Neural progenitor cell (in vitro differentiated cells): ENCODE results near the gene ABHD4. TPM values are rescaled to one million over a fixed set of nuclear protein-coding genes. Genes with fewer than 3 reads are reported as not detected.
A peak's percentile ranks its signal among the peaks of the same experiment; 100 is the strongest.

Source experiments
- DNase-seq: peaks from one replicate; pipeline ENCODE4 v3.0.0-alpha.2; 2016; ENCODE audit warnings: low spot score
- H2AFZ ChIP-seq: fragments of 200-600 bp; sonication (generic); replicated peaks from 2 replicates; pipeline ENCODE4 v1.6.1; 2016; ENCODE audit warnings: antibody characterized with exemption
- H3F3A ChIP-seq: fragments of 200-600 bp; sonication (generic); 2 replicates; pipeline ENCODE4 v1.6.1; 2016; ENCODE audit warnings: antibody characterized with exemption, low read depth
- H3K27ac ChIP-seq: fragments of 200-600 bp; sonication (generic); 2 replicates; pipeline ENCODE4 v1.5.1; 2016; ENCODE audit warnings: mild to moderate bottlenecking
- H3K27me3 ChIP-seq: fragments of 200-600 bp; sonication (generic); 2 replicates; pipeline ENCODE4 v1.6.1; 2016; ENCODE audit warnings: mild to moderate bottlenecking, moderate library complexity
- H3K36me3 ChIP-seq: fragments of 200-600 bp; sonication (generic); 2 replicates; pipeline ENCODE4 v1.5.1; 2016
- H3K4me1 ChIP-seq: fragments of 200-600 bp; sonication (generic); 2 replicates; pipeline ENCODE4 v1.6.1; 2016; ENCODE audit warnings: mixed run types
- H3K4me2 ChIP-seq: fragments of 200-600 bp; sonication (generic); 2 replicates; pipeline ENCODE4 v1.6.1; 2016
- H3K4me3 ChIP-seq: fragments of 200-600 bp; sonication (generic); 2 replicates; pipeline ENCODE4 v1.5.1; 2016
- H3K79me2 ChIP-seq: fragments of 200-600 bp; sonication (generic); 2 replicates; pipeline ENCODE4 v1.6.1; 2016; ENCODE audit warnings: low read depth
- H3K9ac ChIP-seq: fragments of 200-600 bp; sonication (generic); 2 replicates; pipeline ENCODE4 v1.6.1; 2016
- H3K9me3 ChIP-seq: fragments of 200-600 bp; sonication (generic); 2 replicates; pipeline ENCODE4 v1.5.1; 2016; ENCODE audit warnings: low read depth
- H4K20me1 ChIP-seq: fragments of 200-600 bp; sonication (generic); 2 replicates; pipeline ENCODE4 v1.6.1; 2016; ENCODE audit warnings: low read depth
- H3K27ac Mint-ChIP-seq: 3 replicates; pipeline ENCODE4 v1.8.0; 2021; ENCODE audit warnings: mixed read lengths
- H3K27me3 Mint-ChIP-seq: 2 replicates; pipeline ENCODE4 v1.8.0; 2022; ENCODE audit warnings: low read depth, mild to moderate bottlenecking, inconsistent platforms, moderate library complexity, mixed read lengths; ENCODE audit not compliant: insufficient read depth
- H3K36me3 Mint-ChIP-seq: 3 replicates; pipeline ENCODE4 v1.8.0; 2021; ENCODE audit warnings: mixed read lengths
- H3K4me1 Mint-ChIP-seq: 3 replicates; pipeline ENCODE4 v1.8.0; 2021; ENCODE audit warnings: mixed read lengths
- H3K4me3 Mint-ChIP-seq: 3 replicates; pipeline ENCODE4 v1.8.0; 2021; ENCODE audit warnings: mild to moderate bottlenecking, moderate library complexity, mixed read lengths
- H3K9me3 Mint-ChIP-seq: 3 replicates; pipeline ENCODE4 v1.8.0; 2020; ENCODE audit warnings: mixed read lengths
- EZH2 ChIP-seq: fragments of 200-600 bp; sonication (generic); IDR thresholded peaks from 2 replicates; pipeline ENCODE4 v1.6.1; 2017; ENCODE audit warnings: antibody characterized with exemption, mild to moderate bottlenecking, moderate library complexity
- EZH2phosphoT487 ChIP-seq: fragments of 200-600 bp; sonication (generic); IDR thresholded peaks from 2 replicates; pipeline ENCODE4 v1.6.1; 2017; ENCODE audit warnings: antibody characterized with exemption
- total RNA-seq: library from RNA; depleted of rRNA; stranded (reverse); fragments of >200 nt; gene quantifications from 2 replicates; pipeline ENCODE4 v1.2.3, GENCODE V29; 2015; ENCODE audit warnings: low replicate concordance
- TF ChIP-seq, protein P1 (sequence below): fragments of 200-600 bp; sonication (generic); IDR thresholded peaks from 2 replicates; pipeline ENCODE4 v1.5.1; 2017; ENCODE audit warnings: antibody characterized with exemption, mild to moderate bottlenecking

Gene ABHD4
- total RNA-seq, 1 donor from 2014 or later: 9.3 TPM

DNA sequence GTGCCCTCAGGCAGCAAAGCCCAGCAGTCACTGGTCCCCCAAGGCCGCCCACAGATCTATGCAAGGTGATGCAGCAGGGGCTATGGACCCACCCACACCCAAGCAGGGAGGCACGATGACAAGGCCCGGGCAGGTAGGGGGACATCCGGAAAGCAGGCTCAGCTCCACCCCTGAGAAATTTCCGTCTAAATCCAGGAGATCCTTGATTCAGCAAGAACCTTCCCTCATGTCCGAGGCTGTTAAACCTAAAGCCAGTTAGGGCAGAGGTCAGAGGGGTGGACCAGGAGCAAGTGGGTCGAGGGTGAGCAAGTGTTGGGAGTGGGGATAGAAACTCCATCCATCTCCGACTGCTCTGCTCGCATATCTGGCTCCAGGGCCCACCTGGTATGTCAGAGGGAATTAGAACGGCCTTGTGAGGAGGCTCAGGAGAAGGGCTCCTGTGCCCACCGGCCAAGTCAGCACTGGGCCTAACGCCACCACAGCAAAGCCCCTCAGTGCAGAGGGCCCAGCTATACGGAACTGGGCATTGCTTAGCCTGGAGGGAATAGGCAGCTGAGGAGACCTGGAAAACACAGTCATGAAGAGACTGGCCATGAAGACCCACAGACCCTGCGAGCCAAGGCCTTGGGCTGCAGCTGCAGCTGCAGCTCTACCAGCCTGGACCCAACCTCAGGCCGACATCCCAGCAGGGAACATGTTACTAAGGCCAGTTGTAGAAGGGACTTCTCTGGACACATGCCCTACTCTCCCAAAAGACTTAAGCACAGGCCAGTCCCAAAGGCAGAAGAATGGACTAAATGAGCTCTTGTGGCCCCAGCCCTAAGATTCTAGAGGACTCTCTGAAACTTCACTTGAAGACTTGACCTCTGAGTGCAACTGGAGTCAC, 43.4 kb upstream of the ABHD4 start:
- H4K20me1 ChIP-seq: no peaks in the 10 kb centered on the region
- no peak for DNase-seq
- H2AFZ ChIP-seq: no peak overlapping the region
- TF ChIP-seq EZH2phosphoT487 (no peak), EZH2 (no peak)
- TF ChIP-seq, protein P1, sequence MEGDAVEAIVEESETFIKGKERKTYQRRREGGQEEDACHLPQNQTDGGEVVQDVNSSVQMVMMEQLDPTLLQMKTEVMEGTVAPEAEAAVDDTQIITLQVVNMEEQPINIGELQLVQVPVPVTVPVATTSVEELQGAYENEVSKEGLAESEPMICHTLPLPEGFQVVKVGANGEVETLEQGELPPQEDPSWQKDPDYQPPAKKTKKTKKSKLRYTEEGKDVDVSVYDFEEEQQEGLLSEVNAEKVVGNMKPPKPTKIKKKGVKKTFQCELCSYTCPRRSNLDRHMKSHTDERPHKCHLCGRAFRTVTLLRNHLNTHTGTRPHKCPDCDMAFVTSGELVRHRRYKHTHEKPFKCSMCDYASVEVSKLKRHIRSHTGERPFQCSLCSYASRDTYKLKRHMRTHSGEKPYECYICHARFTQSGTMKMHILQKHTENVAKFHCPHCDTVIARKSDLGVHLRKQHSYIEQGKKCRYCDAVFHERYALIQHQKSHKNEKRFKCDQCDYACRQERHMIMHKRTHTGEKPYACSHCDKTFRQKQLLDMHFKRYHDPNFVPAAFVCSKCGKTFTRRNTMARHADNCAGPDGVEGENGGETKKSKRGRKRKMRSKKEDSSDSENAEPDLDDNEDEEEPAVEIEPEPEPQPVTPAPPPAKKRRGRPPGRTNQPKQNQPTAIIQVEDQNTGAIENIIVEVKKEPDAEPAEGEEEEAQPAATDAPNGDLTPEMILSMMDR: no peak
- H3K4me1 ChIP-seq: peaks cover 6% of the 10 kb centered on the region
- no peaks in the 10 kb centered on the region for H3K9me3 ChIP-seq
- peaks cover 6% of the 10 kb centered on the region for H3K27me3 Mint-ChIP-seq
- no peaks in the 10 kb centered on the region for H3F3A ChIP-seq
- H3K9ac ChIP-seq: no peak overlapping the region
- H3K4me1 Mint-ChIP-seq: peaks cover 47% of the 10 kb centered on the region
- H3K4me3 Mint-ChIP-seq: no peak overlapping the region
- H3K79me2 ChIP-seq: no peaks in the 10 kb centered on the region
- no peak overlapping the region for H3K4me3 ChIP-seq
- H3K4me2 ChIP-seq: no peak overlapping the region
- H3K36me3 Mint-ChIP-seq: no peaks in the 10 kb centered on the region
- H3K27me3 ChIP-seq: no peaks in the 10 kb centered on the region
- H3K27ac Mint-ChIP-seq: peak overlapping the region; percentile 52
- H3K9me3 Mint-ChIP-seq: no peaks in the 10 kb centered on the region
- no peaks in the 10 kb centered on the region for H3K36me3 ChIP-seq
- H3K27ac ChIP-seq: no peak overlapping the region

- Mint-ChIP-seq H3K4me1 (peaks cover 44% of the 10 kb centered on the region), H3K27me3 (peaks cover 6% of the 10 kb centered on the region), H3K27ac (peak overlapping the region; percentile 52), H3K9me3 (no peaks in the 10 kb centered on the region), H3K4me3 (no peak overlapping the region), H3K36me3 (no peaks in the 10 kb centered on the region)
- DNase-seq: no peak
- H3K9me3 ChIP-seq: no peaks in the 10 kb centered on the region
- no peaks in the 10 kb centered on the region for H3K79me2 ChIP-seq
- no peak overlapping the region for H3K4me3 ChIP-seq
- no peak overlapping the region for H3K27ac ChIP-seq
- H3K4me1 ChIP-seq: peaks cover under 1% of the 10 kb centered on the region
- no peaks in the 10 kb centered on the region for H3K27me3 ChIP-seq
- TF ChIP-seq, protein P1: no peak
- TF ChIP-seq EZH2phosphoT487 (no peak), EZH2 (no peak)
- H3K36me3 ChIP-seq: no peaks in the 10 kb centered on the region
- no peak overlapping the region for H3K4me2 ChIP-seq
- H2AFZ ChIP-seq: no peak overlapping the region
- H3F3A ChIP-seq: no peaks in the 10 kb centered on the region
- no peaks in the 10 kb centered on the region for H4K20me1 ChIP-seq
- H3K9ac ChIP-seq: no peak overlapping the region
Observed at GRCh38 chr14:22555384-22556011, 42.6 kb upstream of the ABHD4 start.

DNA sequence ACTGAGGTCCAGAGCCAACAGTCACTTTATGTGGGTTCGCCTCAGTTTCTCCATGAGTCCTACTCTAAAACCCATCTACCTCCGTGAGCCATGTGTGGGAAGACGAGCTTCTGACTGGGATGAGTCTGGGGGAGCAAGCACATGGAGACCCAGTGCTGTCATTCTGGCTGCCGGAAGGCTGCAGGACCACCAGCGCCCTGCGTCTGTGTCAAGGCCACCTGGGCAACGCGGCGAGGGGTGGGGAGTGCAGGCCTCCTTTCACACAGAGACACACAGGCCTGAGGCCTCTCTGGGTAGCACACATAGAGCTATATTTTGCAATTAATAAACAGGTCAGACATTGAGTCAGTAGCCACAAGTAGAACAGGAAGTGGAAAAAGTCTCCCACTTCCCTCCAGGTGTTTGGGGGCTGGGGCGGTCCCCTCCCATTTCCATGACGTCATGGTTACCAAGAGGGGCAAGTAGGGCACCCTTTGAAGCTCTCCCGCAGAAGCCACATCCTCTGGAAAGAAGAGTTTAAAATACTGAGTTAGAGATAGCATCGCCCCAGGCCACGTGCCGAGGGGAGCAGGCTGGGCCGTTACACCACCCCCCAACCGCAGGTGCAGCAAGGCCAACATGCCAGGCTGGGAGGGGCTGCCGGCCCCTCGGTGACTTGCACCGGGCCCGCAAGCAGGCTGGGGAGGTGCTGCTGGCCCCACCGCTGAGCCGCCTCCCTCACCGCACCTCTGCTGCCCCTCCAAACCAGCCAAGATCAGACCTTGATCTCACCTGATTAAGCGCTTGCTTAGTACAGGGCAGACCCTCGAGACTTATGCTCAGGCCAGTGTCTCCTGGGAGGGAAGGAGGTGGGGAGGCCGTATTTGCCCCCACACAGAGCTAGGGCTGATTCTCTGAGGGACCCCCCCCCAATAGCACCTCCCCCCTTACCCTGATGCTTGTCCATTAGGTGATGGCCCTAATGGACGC, 41.8 kb upstream of the ABHD4 start:
- peak overlapping the region; percentile 76 for H3K4me3 Mint-ChIP-seq
- peak overlapping the region; percentile 99 for H2AFZ ChIP-seq
- no peak for DNase-seq

More for the DNA sequence above, 41.8 kb upstream of the ABHD4 start:
- Histone ChIP-seq H3K4me1 (peaks cover 6% of the 10 kb centered on the region), H3K79me2 (no peaks in the 10 kb centered on the region), H3K9me3 (no peaks in the 10 kb centered on the region), H3K4me3 (no peak overlapping the region), H3K9ac (no peak overlapping the region), H4K20me1 (no peaks in the 10 kb centered on the region), H3K36me3 (no peaks in the 10 kb centered on the region), H3K4me2 (peak overlapping the region; percentile 78), H3F3A (no peaks in the 10 kb centered on the region), H3K27me3 (no peaks in the 10 kb centered on the region), H3K27ac (no peak overlapping the region)
- H3K27ac Mint-ChIP-seq: peak overlapping the region; percentile 96
- H3K4me1 Mint-ChIP-seq: peaks cover 48% of the 10 kb centered on the region
- no peaks in the 10 kb centered on the region for H3K36me3 Mint-ChIP-seq
- TF ChIP-seq EZH2: no peak
- TF ChIP-seq EZH2phosphoT487: no peak
- TF ChIP-seq, protein P1: no peak
- H3K27me3 Mint-ChIP-seq: peaks cover 4% of the 10 kb centered on the region
- H3K9me3 Mint-ChIP-seq: no peaks in the 10 kb centered on the region
